Small intestine (tissue), 7 donors: ENCODE measurements around the gene CELF2. TPM values are rescaled to one million over a fixed set of nuclear protein-coding genes. Genes with fewer than 3 reads are reported as not detected.

Source experiments
- DNase-seq, 2 donors: peaks; one replicate each; pipeline versions ENCODE4 v3.0.0 to v3.0.0-alpha.2; 2013
- FAIRE-seq: peaks from 2 replicates; lab custom pipeline; 2012; peaks lifted over from hg19 to GRCh38; lab: Jason Lieb, UNC
- H3K27ac ChIP-seq, 3 donors: one replicate each; pipeline ENCODE4 v1.5.1; 2013; ENCODE audit warnings: low read length in 2 of 3, mild to moderate bottlenecking in 2 of 3, control low read depth in 1 of 3, inconsistent platforms in 1 of 3, low read depth in 1 of 3, moderate library complexity in 1 of 3
- H3K27me3 ChIP-seq, 3 donors: one replicate each; pipeline ENCODE4 v1.6.1; 2013; ENCODE audit warnings: low read length in 3 of 3, inconsistent platforms in 1 of 3; ENCODE audit not compliant: control insufficient read depth in 3 of 3, insufficient read depth in 3 of 3
- H3K36me3 ChIP-seq, 3 donors: one replicate each; pipeline ENCODE4 v1.6.1; 2013; ENCODE audit warnings: low read length in 3 of 3, inconsistent platforms in 1 of 3, low read depth in 1 of 3, mild to moderate bottlenecking in 1 of 3, moderate library complexity in 1 of 3; ENCODE audit not compliant: control insufficient read depth in 3 of 3, insufficient read depth in 2 of 3
- H3K4me1 ChIP-seq, 3 donors: one replicate each; pipeline ENCODE4 v1.6.1; 2013; ENCODE audit warnings: low read length in 2 of 3, inconsistent platforms in 1 of 3, low read depth in 1 of 3, mild to moderate bottlenecking in 1 of 3, moderate library complexity in 1 of 3; ENCODE audit not compliant: control insufficient read depth in 3 of 3, insufficient read depth in 2 of 3
- H3K4me3 ChIP-seq, 3 donors: one replicate each; pipeline ENCODE4 v1.5.1; 2013; ENCODE audit warnings: low read length in 3 of 3, control low read depth in 1 of 3, inconsistent platforms in 1 of 3, low read depth in 1 of 3, mild to moderate bottlenecking in 1 of 3, moderate library complexity in 1 of 3
- H3K9me3 ChIP-seq, 2 donors: one replicate each; pipeline ENCODE4 v1.6.1; 2013; ENCODE audit warnings: low read depth in 1 of 2, low read length in 1 of 2; ENCODE audit not compliant: control insufficient read depth in 2 of 2, insufficient read depth in 1 of 2
- WGBS, 3 donors: extraction: QIAGEN DNeasy Blood & Tissue Kit; methylation state at CpG; one replicate each; pipeline ENCODE4 v1.1.7; 2013; 5-methylcytosine and 5-hydroxymethylcytosine counted together
- polyA plus RNA-seq, 4 donors: library from polyadenylated mRNA; stranded (reverse) in 3 of 4; unstranded in 1 of 4; fragments of 200-250 nt in 3 of 4; fragments of 120-200 nt in 1 of 4; gene quantifications; one replicate each; pipeline versions ENCODE4 v1.2.1 to v1.2.3, GENCODE V29; 2013
- donor health status: healthy with polysubstance abuse.
- donor health status: control.
- donor health status: control.
- donor health status: Bipolar disorder and iron deficiency.
- donor health status: healthy.

CELF2 gene
- polyA plus RNA-seq, 4 donors: 1.8 to 11.6 (median 6.1) TPM

DNA sequence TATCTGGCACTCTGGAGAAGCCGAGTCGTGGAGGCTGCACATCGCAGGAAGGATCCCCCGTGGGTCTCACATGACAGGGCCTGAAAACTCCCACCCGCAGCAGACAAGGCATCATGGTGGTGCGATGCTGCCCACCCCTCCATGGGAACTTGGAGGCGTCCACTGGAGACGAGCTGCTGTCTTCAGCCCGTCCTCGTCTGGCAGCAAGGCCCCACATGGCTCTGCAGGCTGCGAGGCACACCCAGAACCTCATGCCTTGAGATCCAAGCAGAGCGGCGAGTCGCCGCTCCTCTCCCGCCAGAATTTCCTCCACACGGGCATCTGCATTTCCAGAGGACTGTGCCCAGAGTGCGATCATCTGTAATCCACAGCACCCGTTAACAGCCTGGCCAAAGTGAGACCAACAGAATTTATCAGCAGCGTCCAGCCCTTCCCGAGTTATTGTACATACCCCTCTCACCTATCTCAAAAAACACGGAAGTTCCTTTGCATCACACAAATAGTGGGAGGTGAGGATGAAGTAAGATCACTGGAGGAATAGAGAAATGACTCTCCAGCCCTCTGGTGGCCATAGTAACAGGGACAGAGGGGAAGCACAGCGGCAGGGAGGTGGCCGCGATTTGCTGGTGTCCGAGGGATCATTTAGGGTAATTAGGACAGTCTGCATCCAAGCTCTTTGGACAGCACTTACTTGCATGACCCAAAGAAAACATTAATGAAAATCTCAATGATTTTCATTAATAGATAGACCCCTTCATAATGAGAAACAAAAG lies 301.3 kb downstream of the CELF2 start:
- Histone ChIP-seq H3K4me3 (no peak overlapping the region), H3K27me3 (no peaks in the 10 kb centered on the region), H3K36me3 (peaks cover 1 to 19% (median 6%) of the 10 kb centered on the region in 3 donors), H3K9me3 (no peaks in the 10 kb centered on the region), H3K27ac (no peak overlapping the region), H3K4me1 (no peaks in the 10 kb centered on the region)
- DNase-seq: no peak
- FAIRE-seq: no peak
- 94 to 97% (median 94%) methylated on average over 24 to 26 of the region's 26 CpGs for WGBS, 3 donors

DNA sequence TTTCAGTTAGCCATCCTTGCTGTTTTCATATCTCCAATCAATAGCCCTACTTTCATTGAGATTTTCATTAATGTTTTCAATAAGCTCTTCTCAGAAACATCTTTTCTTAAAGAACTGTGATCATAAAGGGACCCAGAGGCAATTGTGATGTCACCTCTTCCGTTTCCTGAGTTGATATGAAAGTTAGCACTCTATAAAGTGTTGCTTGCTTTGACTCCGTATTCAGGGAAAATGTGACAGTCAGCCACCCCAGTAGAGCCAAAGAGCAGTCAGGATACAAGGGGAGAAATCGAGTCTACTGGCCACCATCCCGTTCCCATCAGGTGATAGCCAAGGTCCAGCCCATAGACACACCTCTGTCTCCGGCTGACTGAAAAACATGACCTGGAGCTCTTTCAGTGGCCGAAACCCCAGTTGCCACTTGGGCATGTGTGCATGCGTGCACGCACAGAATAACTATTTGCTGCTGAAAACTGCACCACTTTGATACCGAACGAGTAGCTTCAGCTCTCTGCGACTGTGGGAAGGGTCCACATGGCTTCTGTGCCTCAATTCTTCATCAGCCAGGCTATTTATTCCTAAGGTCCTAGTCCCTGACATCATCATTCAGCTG lies 302.4 kb downstream of the CELF2 start:
- Histone ChIP-seq H3K27ac (no peak overlapping the region), H3K36me3 (peaks cover 0 to 16% (median 6%) of the 10 kb centered on the region in 3 donors), H3K4me3 (no peak overlapping the region), H3K4me1 (no peaks in the 10 kb centered on the region), H3K27me3 (no peaks in the 10 kb centered on the region), H3K9me3 (no peaks in the 10 kb centered on the region)
- 84 to 89% (median 85%) methylated on average over 11 of the region's 11 CpGs for WGBS, 3 donors
- FAIRE-seq: no peak
- DNase-seq: no peak

DNA sequence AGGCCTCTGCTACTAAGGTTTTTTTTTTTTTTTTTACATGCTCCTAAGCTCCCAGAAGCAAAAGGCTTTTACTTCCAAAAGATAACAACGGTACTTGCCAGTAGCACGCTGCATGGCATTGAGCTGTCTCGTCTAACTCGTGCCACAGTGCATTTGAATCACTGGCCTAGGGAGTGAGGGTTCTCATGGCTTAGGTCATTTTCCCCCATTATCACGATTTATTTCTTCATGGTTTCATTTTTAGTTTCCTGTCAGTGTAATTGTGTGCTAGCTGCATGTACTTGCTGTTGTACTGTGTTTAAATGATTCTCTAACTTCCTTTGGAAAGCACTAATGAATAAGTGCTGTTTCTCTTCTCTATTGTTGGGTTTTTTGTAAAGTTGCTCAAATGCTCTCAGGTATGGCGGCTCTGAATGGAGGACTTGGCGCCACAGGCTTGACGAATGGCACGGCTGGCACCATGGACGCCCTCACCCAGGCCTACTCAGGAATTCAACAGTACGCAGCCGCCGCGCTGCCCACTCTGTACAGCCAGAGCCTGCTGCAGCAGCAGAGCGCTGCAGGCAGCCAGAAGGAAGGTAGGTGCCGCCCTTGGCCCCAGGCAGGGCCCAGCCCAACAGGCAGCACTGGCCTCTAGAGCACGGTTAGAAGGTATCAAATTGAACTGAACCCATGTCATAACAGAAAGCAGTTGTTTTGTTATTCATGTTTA lies 303.3 kb downstream of the CELF2 start:
- no peak overlapping the region for H3K27ac ChIP-seq
- H3K36me3 ChIP-seq: peaks cover 0 to 11% (median 6%) of the 10 kb centered on the region in 3 donors
- H3K27me3 ChIP-seq: no peaks in the 10 kb centered on the region
- DNase-seq: no peak
- H3K4me3 ChIP-seq: no peak overlapping the region
- FAIRE-seq: no peak
- no peaks in the 10 kb centered on the region for H3K9me3 ChIP-seq
- 90 to 93% (median 92%) methylated on average over 17 of the region's 17 CpGs for WGBS, 3 donors
- H3K4me1 ChIP-seq: no peaks in the 10 kb centered on the region

DNA sequence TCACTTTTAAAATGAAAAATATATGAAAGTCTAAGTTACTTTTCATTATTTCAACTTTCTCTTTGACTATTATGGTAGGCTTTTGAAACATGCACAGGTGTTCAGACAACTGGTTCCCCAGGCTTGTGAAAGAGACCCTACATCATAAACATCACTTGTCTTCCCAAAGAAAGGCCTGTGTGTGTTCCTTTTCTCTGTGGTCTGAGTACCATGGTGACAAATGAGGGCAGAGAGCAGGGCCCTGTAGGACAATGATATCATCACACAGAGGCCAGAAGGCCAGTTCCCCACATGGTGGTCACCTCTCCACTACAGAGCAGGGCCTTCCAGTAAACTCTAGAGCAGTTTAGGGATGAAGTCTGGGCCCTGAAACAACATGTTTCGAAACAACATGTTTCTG lies 305.0 kb downstream of the CELF2 start:
- Histone ChIP-seq H3K36me3 (peaks cover 0 to 11% (median 6%) of the 10 kb centered on the region in 3 donors), H3K27ac (no peak overlapping the region), H3K4me1 (no peaks in the 10 kb centered on the region), H3K9me3 (no peaks in the 10 kb centered on the region), H3K4me3 (no peak overlapping the region), H3K27me3 (no peaks in the 10 kb centered on the region)
- no peak for DNase-seq
- WGBS, 3 donors: 88 to 100% (median 97%) methylated on average over 1 of the region's 1 CpG
- FAIRE-seq: no peak

DNA sequence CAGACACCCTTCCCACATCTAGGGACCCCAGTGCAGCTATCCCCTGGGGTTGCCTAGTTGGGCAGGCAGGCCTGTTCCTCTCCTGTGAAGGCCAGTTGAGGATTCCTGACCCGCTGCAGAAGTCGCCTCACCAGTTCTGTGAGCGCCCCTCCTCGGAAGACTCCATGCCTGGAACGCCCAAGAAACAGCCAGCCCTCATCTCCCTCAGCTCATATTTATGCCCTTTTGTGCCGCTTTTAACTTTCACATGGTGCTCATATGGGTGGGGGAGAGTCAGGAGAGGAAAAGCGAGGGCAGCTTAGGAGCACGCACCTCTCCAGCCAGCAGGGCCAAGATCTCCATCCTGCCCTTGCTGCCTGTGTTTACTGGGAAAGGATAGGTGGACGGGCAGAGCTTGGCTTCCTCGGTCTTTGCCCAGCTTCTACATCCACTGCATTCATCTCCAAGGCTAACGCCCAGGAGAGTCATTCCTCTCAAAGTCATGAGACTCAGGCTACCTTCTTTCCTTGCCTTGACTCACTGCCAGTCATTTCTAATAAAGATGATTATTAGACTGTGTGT lies 307.2 kb downstream of the CELF2 start:
- no peak for DNase-seq
- H3K4me3 ChIP-seq: no peak overlapping the region
- FAIRE-seq: no peak
- WGBS, 3 donors: 95 to 98% (median 96%) methylated on average over 11 of the region's 11 CpGs
- H3K4me1 ChIP-seq: no peaks in the 10 kb centered on the region
- H3K27ac ChIP-seq: no peak overlapping the region
- H3K9me3 ChIP-seq: no peaks in the 10 kb centered on the region
- H3K27me3 ChIP-seq: no peaks in the 10 kb centered on the region
- peaks cover 0 to 7% (median 0%) of the 10 kb centered on the region in 3 donors for H3K36me3 ChIP-seq

DNA sequence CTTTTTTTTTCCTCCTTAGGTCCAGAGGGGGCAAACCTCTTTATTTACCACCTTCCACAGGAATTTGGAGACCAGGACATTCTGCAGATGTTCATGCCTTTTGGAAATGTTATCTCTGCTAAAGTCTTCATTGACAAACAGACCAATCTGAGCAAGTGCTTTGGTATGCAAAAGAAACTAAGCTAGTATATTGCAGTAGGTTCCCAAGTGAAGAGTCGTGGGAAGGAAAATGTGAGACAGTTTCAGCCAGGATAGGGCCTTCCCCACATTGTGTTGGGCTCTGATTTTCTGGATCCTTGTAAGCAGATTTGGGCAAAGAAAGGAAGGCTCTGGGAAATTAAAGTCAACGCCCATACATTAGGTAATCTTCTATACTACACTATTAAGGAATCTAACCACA lies 308.1 kb downstream of the CELF2 start:
- no peak overlapping the region for H3K27ac ChIP-seq
- no peak for FAIRE-seq
- WGBS, 3 donors: 83 to 92% (median 84%) methylated on average over 2 of the region's 2 CpGs

DNA sequence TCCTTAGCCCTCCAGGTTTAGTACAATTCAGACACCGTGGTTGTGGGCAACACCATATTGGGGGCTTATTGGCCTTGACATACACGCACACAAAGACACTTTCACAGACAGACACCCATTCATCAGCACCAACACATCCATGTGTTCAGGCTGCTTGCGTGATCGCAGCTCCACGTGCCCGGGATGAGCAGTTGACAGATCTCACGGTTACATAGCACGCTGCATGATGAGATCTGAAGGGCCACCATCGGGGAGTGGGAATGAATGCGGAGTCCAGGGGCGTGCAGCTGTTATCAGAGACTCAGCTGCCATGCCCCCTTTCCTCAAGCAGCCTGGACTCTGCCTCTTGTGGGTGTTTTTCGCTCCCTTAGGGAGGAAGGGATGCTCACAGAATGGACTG lies 308.6 kb downstream of the CELF2 start:
- 96 to 98% (median 97%) methylated on average over 12 of the region's 12 CpGs for WGBS, 3 donors
- no peaks in the 10 kb centered on the region for H3K27me3 ChIP-seq
- H3K4me1 ChIP-seq: no peaks in the 10 kb centered on the region
- H3K9me3 ChIP-seq: no peaks in the 10 kb centered on the region
- DNase-seq (no peak), FAIRE-seq (no peak)
- no peak overlapping the region for H3K4me3 ChIP-seq
- no peak overlapping the region for H3K27ac ChIP-seq
- H3K36me3 ChIP-seq: peaks cover 0 to 4% (median 0%) of the 10 kb centered on the region in 3 donors

More for the DNA sequence above, 308.1 kb downstream of the CELF2 start:
- Histone ChIP-seq H3K9me3 (no peaks in the 10 kb centered on the region), H3K36me3 (peaks cover 0 to 7% (median 0%) of the 10 kb centered on the region in 3 donors), H3K4me3 (no peak overlapping the region), H3K4me1 (no peaks in the 10 kb centered on the region), H3K27me3 (no peaks in the 10 kb centered on the region)
- no peak for DNase-seq

DNA sequence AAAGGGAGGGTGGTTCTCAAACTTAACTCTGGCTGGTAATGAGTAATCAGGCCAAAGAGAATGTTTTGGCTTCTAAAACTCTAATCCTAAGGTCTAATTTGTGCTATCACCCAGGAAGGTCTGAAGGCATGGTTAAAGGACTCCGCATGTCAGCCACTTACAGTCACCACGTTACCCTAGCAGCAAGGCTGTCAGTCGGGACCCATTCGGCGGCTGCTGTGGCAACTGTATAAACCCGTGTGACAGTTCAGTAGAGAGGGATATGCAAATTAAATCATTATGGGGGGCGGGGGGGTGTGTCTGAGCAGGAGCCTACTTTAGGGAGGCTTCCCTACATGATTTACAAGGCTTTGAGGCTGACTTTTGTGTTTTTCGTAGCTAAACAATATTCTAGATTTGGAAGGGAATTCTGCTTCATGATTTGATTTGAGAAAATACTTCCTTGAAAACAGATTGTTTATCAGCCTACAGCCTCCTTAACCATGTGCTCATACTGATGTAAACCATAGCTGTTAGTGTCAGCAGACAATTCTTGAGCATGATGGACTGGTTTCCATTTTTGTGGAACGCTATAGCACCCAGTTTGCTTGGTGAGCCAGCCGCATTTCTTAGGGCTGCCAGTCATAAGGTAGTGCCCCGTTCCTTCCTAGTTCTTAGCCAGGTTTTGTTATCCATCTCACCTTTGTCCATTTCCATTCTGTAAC lies 309.4 kb downstream of the CELF2 start:
- DNase-seq: no peak
- H3K36me3 ChIP-seq: peaks cover 0 to 4% (median 0%) of the 10 kb centered on the region in 3 donors
- no peak for FAIRE-seq
- no peak overlapping the region for H3K27ac ChIP-seq
- no peaks in the 10 kb centered on the region for H3K4me1 ChIP-seq
- H3K27me3 ChIP-seq: no peaks in the 10 kb centered on the region
- H3K9me3 ChIP-seq: no peaks in the 10 kb centered on the region
- 79 to 89% (median 80%) methylated on average over 11 of the region's 11 CpGs for WGBS, 3 donors
- no peak overlapping the region for H3K4me3 ChIP-seq
